SK-N-MC (cell line): ENCODE measurements around the gene BCAS3.

ENCODE experiments used
- EZH2 ChIP-seq: fragments of 200-600 bp; sonication (generic); IDR thresholded peaks from one replicate; pipeline ENCODE4 v1.6.1; 2017; ENCODE audit warnings: antibody characterized with exemption
- FOXP2 ChIP-seq: optimal IDR thresholded peaks from 2 replicates; pipeline ENCODE3; 2011; ENCODE audit warnings: mild to moderate bottlenecking, moderate library complexity; ENCODE audit not compliant: insufficient read depth; ENCODE audit errors: extremely low read length, control extremely low read depth
- POLR2AphosphoS5 ChIP-seq: IDR thresholded peaks from 2 replicates; pipeline ENCODE4 v1.6.1; 2012; ENCODE audit warnings: mild to moderate bottlenecking, low read depth, low read length, borderline replicate concordance

GRCh38 chr17:60729854-60730253 is 52.2 kb downstream of the BCAS3 start:
- TF ChIP-seq EZH2 = no peak
- TF ChIP-seq POLR2AphosphoS5 = no peak
- no peak for TF ChIP-seq FOXP2
